HS-27A (cell line): ENCODE results near the gene IQCE.

Experiments
- DNase-seq: peaks from one replicate; pipeline ENCODE4 v3.0.0-alpha.2; 2012; ENCODE audit warnings: low read depth, missing footprints

The IQCE gene

GRCh38 chr7:2633538-2634266 is 74.9 kb downstream of the IQCE start:
- DNase-seq = no peak

- no peak for DNase-seq
Observed at GRCh38 chr7:2634267-2635145, 75.7 kb downstream of the IQCE start.

- DNase-seq = no peak
Observed at GRCh38 chr7:2635148-2635668, 76.4 kb downstream of the IQCE start.

DNA sequence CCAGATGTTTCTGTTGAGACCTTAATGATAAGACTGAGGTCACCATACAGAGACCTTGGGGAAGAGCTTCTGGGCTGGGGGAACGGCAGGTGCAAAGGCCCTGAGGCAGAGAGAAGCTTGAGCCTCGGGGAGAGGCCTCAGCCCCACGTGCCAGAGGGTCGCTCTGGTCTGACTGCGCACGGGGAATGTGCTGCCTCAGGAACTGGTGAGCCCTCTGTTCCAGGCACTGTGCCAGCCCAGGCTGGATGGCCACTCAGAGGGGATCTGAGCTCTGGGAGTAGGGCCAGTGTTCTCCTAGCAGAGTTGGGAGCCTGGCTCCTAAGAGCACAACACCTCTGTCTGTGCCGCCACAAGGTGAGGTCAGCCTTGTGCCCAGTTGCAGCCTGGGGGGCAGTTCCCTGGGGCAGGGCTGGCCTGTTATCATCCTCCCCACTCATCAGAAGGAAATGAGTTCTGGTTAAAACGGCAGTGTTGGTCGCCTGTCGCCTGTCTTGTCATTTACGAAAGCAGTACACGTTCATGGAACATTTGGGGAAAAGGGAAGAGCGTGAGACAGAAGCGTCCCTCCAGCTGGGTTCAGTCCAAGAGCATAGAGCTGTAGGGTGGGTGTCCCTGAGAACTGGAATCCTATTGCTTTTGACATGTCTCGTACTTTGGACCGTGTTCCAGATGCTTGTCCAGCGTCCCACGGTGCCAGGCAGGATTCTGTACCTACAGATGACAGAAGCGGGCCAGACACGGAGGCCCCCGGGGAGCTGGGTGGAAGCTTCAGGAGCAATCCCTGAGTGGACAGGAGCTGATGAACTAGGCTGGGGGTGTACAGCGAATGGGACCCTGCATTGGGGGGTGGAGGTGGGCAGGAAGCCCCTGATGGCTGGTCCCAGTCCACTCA is 77.3 kb downstream of the IQCE start:
- DNase-seq = no peak

- DNase-seq = no peak
Observed at GRCh38 chr7:2637066-2637471, 78.3 kb downstream of the IQCE start.

DNA sequence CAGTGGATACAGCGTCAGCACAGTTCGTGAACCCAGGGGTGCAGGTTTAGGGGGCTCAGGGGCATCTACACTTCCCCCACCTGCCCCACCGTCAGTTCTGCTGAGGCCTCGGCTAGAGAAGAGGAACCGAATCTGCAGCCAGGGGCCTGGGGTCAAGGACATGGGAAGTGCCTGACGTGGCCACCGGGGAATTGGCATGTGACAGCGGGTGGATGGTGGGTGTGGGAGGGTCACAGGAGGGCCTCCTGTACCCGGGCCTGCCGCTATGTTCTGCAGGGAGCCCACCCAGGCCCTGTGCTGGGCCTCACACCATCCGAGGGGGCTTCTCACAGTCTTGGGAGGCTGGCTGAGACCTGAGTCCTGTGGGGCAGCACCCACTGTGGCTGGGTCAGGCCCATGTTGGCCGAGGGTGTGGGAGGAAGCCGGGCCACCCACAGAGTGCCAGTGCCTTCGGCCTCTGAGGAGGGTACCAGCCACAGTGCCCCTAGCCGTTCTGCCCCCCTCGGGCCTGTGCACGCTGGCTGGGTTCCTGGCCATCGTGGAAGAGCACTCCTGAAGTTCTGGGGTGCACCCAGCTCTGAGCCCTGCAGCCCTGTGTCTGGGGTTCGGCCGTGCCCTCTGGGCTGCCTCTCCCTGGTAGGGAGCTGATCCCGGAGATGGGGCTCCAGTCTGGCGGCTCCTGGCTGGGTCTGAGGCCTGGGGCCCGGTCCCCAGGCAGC is 78.9 kb downstream of the IQCE start:
- DNase-seq = no peak

DNA sequence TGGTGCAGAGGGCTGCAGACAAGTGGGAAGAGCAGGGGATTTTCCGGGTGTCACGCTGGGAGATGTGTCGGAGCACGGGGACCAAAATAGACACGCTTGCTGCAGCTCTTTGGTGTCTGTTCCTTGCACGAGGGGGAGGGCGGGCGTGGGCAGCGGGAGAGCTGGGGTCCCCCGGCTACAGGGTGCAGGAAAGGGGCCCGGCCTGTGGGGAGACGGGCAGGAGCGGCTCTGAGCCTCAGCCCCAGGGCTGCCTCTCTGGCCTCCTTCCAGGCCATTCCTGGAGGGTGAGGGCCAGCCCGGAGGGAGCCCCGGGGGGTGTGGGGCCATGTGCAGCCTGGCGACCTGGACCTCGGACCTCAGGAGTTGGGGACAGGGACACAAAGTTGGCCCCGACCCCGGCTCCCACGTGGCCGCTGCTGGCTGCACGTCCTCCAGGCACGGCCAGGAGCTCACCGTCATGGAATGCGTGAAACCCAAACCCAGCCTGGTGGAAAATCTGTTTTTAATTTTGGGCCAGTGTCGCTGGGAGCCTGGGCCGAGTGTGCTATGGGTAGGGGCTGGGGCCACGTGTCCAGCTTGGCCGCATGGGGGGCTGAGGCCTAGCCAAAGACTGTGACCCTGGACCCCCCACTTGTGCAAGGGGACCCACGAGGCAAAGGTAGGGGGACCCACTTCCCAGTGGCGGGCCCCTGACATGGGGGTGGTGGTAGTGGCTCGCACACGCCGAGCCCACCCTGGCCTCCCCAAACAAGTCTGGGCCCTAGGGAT is 79.6 kb downstream of the IQCE start:
- DNase-seq = no peak

DNA sequence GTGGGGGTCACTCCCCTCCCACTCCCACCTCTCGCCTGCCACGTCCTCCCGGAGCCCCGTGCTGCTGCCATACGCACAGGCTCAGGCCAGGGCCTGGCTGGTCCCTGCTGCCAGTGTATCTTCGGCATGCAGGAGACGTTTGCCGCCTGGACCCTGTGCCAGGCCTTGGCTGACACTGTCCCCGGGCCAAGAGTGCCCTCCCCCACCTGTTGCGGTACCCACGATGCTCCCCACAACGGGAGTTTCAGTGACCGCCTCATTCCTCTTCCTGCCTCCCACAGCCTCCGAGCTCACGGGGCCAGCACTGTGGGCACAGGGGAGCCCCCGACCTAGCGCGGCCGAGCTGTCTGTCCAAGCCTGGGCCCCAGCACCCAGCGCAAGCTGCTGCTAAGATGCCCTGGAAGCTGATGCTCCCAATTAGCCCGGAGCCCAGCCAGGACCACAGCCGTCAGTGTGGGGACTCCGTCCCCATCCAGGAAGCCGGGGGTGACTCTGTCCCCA is 80.5 kb downstream of the IQCE start:
- DNase-seq = no peak

DNA sequence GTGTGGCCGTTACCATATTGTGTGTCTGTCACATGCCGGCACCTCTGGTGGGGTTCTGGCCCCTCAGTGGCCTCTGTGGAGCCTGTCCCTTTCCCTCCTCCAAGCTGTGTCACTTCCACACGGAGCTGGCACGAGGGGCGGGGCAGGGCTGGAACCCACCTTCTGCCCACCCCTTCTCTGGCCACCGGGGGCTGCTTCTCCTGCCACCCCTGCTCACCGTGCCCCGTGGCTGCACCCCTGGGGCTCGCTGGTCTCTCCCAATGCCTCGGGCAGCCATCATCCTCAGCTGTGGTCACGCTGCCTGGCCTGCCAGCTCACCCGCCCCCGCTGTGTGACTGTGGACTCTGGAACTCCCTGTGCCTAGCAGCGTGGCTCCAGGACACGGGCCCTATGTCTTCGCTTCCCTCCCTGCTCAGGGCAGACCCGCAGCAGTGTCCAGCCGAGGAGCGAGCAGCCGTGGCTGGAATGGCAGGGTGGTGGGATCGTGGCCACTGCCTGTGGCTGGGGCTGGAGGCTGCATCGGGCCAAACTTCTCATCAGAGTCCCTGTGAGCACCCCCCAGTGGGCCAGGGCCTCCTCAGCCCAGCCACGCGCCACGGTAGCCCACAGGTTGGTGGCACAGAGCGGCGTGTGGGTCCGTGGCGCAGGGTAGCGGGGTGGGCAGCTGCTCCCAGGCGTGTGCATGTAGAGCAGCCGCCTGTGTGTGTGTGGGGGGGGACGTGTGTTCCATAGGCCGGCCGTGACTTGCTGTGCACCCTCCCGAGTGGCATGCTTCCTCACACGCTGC is 81.1 kb downstream of the IQCE start:
- no peak for DNase-seq

- DNase-seq = no peak
Observed at GRCh38 chr7:2640482-2640830, 81.7 kb downstream of the IQCE start.

GRCh38 chr7:2640846-2641316 is 82.1 kb downstream of the IQCE start:
- DNase-seq = no peak

DNA sequence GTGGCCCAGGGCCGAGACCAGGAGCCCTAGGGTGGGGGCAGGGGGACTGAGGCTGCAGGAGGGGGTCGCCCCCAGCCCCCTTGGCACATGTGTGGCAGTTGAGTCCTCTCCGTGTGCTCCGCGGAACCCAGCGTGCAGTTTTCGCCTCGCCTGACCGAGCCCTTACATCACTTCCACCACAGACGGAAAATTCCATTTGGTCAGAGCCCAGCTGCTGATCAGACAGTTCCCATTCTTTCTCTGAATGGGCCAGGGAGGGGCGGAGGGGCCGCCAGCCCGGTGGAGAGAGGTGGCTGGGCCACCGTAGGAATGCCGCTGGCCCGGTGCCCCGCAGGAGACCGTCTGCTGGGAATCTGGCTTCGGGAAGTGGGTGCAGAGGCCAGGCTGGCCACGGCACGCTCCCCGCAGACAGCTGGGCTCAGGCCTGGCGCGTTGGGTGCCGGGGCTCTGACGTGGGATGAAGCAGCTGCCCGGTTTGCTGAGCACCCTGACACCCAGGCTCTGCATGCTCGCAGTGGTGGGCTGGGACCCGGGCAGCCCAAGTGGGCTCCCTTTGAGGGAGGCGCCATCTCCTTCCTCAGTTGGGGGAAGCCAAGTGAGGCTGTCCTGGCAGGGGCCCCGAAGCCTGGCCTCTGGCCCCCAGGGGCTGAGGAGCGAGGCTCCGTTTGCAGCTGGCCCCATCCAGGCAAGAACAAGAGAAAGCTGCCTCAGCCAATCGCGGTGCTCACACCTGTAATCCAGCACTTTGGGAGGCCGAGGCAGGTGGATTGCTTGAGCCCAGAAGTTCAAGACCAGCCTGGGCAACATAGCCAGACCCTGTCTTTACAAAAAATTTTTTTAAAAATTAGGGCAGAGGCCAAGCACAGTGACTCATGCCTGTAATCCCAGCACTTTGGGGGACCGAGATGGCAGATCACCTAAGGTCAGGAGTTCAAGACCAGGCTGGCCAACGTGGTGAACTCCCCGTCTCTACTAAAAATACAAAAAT is 82.9 kb downstream of the IQCE start:
- DNase-seq = no peak

DNA sequence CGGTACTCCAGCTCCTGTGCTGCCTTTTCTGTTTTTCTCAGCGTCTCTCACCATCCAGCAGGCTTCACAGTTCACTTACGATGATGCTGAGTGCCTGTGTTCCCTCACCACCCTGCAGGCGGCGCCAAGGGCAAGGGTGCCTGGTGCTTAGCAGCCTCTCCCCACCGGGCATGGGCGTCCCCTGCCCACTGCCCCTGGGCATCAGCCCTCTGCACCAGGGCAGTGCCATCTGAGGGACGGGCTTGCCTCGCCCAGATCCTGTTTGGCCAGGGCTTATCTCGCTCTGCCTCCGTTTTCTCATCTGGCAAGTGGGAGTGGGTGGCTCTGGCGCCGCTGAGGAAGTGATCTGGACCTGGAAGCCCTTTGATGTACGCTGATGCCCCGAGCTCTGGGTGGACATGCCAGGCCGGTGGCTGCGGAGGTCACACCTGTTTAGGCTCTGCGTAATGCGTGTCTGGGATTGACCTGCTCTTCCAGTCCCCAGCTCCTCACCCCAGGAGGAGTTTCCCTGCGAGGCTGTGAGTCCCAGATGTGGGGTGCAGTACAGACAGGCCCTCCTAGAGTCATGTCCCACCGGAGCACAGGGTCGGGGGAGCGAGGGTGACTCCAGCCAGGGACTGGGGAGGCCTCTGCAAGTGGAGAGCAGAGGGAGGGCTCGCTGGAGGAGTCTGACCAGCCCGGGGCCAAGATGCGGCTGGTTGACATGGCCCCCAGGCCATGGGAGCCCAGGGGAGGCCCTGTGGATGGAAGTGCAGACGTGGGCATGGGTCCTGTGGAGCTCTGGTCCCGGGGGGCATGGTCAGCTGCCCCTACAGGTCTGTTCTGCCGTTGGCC is 84.8 kb downstream of the IQCE start:
- no peak for DNase-seq

DNA sequence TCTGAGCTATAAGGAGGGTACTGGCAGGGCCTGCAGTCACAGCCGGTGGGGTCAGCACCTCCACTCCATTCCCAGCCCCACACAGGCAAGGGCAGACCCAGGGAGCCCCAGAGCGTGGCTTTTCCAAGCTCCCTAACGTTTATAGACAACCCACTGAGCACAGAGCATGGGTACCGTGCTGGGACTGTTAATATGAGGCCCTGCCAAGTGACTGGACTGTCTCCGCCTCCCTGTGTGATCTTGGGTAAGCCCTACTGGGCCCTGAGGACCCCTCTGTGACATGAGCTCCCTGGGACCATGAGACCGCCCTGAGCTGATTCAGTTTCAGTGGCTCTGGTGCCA is 85.4 kb downstream of the IQCE start:
- DNase-seq = no peak

GRCh38 chr7:2644562-2645273 is 85.9 kb downstream of the IQCE start:
- no peak for DNase-seq

DNA sequence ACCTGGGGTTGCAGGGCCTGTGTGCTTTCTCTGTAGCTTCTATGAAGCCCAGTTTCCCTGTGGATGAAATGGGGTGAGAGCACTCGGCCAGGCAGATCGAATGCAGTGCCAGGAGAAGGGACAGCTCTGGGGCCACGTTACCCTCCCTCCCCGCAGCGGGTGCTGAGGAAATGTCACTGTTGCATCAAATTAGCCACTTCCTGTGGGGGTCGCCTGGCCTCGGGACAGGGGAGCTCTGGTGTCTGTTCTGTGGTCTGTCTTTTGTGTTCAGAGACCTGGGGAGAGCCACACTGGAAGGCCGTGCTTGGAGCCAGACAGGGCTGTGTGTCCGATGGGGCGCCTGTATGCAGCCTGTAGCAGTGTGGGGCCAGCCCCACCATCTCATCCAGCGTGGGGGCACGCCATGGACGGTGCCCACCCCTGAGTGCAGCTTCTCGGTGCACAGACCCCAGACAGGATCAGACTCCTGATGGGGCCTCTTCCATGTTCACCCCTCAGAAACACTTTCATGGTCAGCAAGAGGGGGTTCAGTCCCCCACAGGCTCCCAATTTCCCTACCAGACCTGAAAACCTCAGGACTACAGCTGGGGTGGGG is 86.6 kb downstream of the IQCE start:
- no peak for DNase-seq

DNA sequence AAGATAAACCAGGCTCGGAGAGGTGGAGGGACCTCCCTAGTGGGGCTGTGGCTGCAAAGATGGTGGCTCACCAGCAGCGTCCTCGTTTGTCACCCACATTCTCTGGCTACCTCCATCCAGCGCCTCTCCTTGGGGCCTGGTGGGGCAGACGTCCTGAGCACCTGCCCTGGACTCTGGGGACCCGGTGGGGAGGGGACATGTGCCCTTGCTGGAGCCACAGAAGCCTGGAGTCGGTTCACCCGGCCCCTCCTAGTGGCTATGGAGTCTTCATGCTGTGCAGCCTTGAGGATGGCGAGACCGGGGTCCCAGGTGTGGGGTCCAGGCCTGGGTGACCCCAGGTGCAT is 87.5 kb downstream of the IQCE start:
- no peak for DNase-seq
